ENCODE measurements around the gene KLHDC10.
"Not testable (repeated sequence)": the region's sequence is repeated elsewhere in the genome, so short reads cannot be mapped to it uniquely, and the experiment has no call there.

Gene KLHDC10

DNA sequence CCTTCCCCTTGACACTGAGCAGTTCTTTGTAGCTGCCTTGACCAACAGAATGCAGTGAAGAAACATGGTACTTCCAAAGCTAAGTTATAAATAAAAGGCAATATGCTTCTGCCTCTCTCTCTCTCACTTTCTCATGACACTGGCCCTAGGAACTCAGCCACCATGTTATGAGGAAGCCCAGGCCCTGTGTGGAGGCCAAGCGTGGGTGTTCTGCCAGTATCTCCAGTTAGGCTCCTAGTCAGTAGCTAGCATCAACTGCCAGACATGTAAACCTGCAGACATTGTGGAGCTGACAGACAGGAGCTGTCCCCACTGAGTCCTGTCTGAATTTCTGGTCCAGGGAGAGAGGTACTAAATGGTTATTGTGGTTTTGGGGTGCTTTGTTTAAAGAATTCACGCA lies 89.7 kb downstream of the KLHDC10 start:
- DNase-seq: no peak

DNA sequence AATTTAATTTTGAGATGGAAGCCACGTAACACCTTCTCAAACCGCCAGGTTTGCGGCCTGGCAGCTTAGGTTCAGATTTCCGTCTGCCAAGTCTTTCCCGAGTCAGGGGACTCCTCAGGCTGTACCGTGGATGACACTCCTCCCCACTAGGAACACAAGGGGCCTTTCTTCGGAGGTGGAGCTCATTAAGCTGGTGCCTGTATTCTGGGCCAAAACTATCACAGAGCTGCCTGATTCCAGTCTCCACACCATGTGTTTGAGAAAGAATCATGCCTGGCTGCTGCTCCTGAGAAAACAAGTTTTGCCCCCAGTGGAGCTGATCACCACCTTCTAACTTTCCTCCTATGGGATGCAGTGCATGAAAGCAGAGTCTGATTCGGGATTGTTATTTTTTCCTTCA lies 90.1 kb downstream of the KLHDC10 start:
- DNase-seq: no peak

DNA sequence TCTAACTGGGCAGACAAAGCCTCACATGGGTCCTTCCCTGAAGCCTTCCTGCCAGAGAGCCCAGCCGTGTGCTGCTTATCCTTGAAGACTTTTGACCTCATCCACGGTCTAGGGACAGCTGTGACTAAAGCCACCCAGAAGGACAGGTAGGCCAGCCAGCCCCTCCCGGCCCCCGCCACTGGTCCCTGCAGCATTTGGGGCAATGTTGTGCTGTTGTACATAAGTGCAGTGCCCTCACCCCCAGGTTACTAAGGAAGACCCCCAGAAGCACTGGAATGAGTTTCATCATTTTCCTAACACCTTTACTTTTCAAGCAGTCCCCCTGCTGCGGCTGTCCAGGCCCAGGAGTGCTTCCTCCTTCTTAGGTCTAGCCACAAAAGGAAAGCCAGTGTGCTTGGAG lies 91.9 kb downstream of the KLHDC10 start:
- DNase-seq: no peak

DNA sequence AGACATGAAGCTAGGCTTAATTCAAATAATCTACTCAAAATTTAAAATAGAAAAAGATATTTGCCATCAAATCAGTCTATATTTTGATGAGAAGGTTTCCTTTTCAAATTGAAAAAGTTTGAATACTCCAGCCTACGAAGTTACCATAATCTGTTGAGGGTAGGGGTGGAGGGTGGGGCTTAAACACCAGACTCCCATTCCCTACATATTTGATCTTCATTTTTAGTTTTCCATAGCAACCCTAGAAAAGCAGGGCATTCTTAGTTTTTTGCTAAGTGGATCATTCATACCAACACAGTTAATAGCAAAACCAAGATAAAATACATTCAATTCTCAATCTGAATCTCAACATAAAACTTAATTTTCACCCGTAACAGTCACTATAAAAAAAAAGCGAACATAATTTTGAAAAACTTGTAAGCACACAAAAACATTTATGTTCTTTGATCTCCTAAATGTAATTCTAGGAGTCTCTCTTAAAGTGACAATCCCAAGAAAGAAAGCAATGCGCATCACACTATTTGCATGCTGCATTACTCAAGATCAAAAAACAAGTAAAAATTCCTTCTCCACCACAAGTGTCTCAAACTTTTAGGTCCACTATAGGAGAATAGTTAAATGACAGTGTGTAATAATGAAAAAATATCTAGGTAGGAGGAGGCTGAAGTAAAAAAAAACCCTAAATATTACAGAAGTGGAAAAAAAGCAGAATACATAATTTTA lies 104.1 kb downstream of the KLHDC10 start:
- no peak for DNase-seq

DNA sequence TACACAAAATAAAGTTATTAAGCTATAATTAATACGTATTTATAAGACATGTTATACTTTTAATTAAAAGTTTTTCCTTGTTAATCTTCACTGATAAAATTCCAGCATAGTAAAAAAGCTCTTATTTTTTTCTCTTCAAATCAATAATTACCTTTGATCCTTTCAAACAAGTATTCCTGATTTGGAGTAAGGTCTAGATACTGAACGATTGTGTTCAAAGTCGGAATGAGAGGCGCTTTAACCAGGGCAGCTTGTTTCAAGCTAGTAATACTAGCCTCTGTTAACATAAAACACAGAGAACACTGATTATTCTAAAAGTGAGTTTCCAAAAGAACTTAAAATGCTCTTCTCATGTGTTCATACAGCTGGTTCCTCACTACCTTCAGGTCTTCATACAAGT lies 107.9 kb downstream of the KLHDC10 start:
- DNase-seq: no peak

DNA sequence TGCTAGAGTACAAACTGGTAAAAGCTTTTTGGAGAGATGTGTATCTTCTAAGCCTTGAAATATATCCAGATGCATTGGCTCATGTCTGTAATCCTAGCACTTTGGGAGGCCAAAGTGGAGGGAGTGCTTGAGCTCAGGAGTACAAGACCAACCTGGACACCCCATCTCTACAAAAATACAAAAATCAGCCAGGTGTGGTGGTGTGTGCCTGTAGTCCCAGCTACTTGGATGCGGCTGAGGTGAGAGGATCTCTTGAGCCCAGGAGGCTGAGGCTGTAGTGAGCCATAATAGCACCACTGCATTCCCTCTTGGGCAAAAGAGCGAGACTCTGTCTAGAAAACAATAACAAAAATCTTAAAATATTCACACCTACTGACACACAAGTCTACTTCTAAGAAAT lies 109.3 kb downstream of the KLHDC10 start:
- DNase-seq: no peak

DNA sequence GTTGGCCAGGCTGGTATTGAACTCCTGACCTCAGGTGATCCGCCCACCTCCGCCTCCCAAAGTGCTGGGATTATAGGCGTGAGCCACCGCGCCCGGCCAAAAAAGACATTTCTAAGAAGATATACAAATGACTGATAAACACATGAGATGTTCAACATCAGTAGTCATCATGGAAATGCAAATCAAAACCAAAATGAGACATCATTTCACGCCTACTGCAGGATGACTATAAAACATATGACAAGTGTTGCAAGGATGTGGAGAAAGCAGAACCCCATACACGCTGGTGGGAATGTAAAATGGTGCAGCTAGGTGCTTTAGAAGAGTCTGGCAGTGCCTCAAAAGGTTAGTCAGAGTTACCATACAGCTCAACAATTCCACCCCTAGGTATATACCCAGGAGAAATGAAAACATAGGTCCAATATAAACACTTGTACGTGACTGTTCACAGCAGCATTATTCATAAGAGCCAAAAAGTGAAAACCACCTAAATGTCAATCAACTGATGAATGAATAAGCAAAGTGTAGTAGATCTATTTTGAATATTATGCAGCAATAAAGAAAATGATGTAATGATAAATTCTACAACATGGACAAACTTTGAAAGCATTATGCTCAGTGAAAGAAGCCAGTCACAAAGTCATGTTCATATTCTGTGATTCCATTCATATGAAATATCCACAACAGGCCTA lies 110.4 kb downstream of the KLHDC10 start:
- no peak for DNase-seq

DNA sequence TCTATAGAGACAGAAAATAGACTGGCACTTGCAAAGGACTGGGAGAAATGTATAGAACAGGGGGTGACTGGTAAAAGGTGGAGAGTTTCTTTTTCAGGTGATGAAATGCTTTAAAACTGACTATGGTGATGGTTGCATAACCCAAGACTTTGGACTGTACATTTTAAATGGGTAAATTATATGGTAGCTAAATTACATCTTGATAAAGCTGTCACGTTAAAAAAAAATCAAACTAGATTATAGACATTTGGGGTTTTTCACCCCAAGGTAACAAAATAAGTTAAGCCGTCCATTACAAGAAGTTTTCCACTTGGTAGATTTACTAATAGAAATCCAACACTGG lies 110.9 kb downstream of the KLHDC10 start:
- DNase-seq: no peak

DNA sequence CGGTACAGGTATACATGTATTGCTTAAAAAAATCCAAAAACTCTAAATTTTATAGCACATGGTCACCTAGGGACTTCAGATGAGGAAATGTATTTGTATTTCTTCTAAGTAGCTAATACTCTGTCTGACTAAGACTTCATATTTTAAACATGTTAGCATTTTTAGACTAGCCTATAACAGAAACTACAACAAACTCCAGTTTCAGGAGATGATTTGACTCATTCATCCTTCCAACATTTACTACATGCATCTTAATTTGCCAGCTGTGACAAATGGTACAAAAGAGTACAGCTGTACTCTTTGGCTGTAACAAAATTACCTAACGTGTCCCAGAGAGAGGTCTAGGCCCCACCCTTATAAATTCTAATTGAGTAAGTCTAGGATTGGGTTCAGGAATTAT lies 112.7 kb downstream of the KLHDC10 start:
- DNase-seq: no peak

DNA sequence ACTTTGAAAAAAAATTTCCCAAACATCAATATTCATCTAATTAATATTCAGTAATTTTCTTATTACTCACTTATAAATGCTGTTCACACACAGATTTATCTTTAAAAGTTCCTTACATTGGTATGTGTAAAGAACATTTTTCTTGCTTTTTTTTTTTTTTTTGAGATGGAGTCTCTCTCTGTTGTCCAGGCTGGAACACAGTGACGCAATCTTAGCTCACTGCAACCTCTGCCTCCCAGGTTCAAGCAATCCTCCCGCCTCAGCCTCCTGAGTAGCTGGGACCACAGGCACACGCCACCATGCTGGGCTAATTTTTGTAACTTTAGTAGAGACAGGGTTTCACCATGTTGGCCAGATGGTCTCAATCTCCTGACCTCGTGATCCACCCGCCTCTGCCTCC lies 114.0 kb downstream of the KLHDC10 start:
- DNase-seq: not testable (repeated sequence)
